ENCODE data around the gene SMAD9.

SMAD9 gene

GRCh38 chr13:36907821-36908220, 12.2 kb downstream of the SMAD9 start:
- Histone ChIP-seq H3K4me3 (ENCODE audit: low read length) (no peak overlapping the region), H3K27me3 (replicated peaks; ENCODE audit: control insufficient read depth, insufficient read depth, low read length) (no peaks in the 10 kb centered on the region), H3K36me3 (ENCODE audit: control insufficient read depth, insufficient read depth, low read length, severe bottlenecking) (no peaks in the 10 kb centered on the region), H3K9me3 (ENCODE audit: control insufficient read depth, low read length) (no peaks in the 10 kb centered on the region), H3K9ac (ENCODE audit: low read length) (no peak overlapping the region), H3K4me1 (ENCODE audit: control insufficient read depth, insufficient read depth, low read length) (no peaks in the 10 kb centered on the region)
- DNase-seq (ENCODE audit: low read depth), result no peak

GRCh38 chr13:36907266-36907665, 12.8 kb downstream of the SMAD9 start:
- Histone ChIP-seq H3K36me3 (ENCODE audit: control insufficient read depth, insufficient read depth, low read length, severe bottlenecking) (no peaks in the 10 kb centered on the region), H3K4me1 (ENCODE audit: control insufficient read depth, insufficient read depth, low read length) (no peaks in the 10 kb centered on the region), H3K27me3 (replicated peaks; ENCODE audit: control insufficient read depth, insufficient read depth, low read length) (no peaks in the 10 kb centered on the region), H3K4me3 (ENCODE audit: low read length) (no peak overlapping the region), H3K9me3 (ENCODE audit: control insufficient read depth, low read length) (no peaks in the 10 kb centered on the region), H3K9ac (ENCODE audit: low read length) (no peak overlapping the region)
- no peak for DNase-seq (ENCODE audit: low read depth)

GRCh38 chr13:36905944-36906343, 14.1 kb downstream of the SMAD9 start:
- Histone ChIP-seq H3K27me3 (replicated peaks; ENCODE audit: control insufficient read depth, insufficient read depth, low read length) (no peaks in the 10 kb centered on the region), H3K9ac (ENCODE audit: low read length) (no peak overlapping the region), H3K4me3 (ENCODE audit: low read length) (no peak overlapping the region), H3K4me1 (ENCODE audit: control insufficient read depth, insufficient read depth, low read length) (no peaks in the 10 kb centered on the region), H3K36me3 (ENCODE audit: control insufficient read depth, insufficient read depth, low read length, severe bottlenecking) (no peaks in the 10 kb centered on the region), H3K9me3 (ENCODE audit: control insufficient read depth, low read length) (no peaks in the 10 kb centered on the region)
- DNase-seq (ENCODE audit: low read depth), result no peak

GRCh38 chr13:36903925-36904595, 16.0 kb downstream of the SMAD9 start:
- no peak overlapping the region for H3K9ac ChIP-seq (ENCODE audit: low read length)
- H3K27me3 ChIP-seq (replicated peaks; ENCODE audit: control insufficient read depth, insufficient read depth, low read length), result no peaks in the 10 kb centered on the region
- H3K4me3 ChIP-seq (ENCODE audit: low read length), result no peak overlapping the region
- H3K36me3 ChIP-seq (ENCODE audit: control insufficient read depth, insufficient read depth, low read length, severe bottlenecking), result no peaks in the 10 kb centered on the region
- no peak for DNase-seq (ENCODE audit: low read depth)
- H3K9me3 ChIP-seq (ENCODE audit: control insufficient read depth, low read length), result peaks cover 3% of the 10 kb centered on the region
- no peaks in the 10 kb centered on the region for H3K4me1 ChIP-seq (ENCODE audit: control insufficient read depth, insufficient read depth, low read length)

- DNase-seq (ENCODE audit: low read depth), result no peak
Observed at GRCh38 chr13:36897054-36897616, 22.9 kb downstream of the SMAD9 start.

GRCh38 chr13:36891752-36892151, 28.3 kb downstream of the SMAD9 start:
- H3K4me1 ChIP-seq (ENCODE audit: control insufficient read depth, insufficient read depth, low read length), result no peaks in the 10 kb centered on the region
- H3K9me3 ChIP-seq (ENCODE audit: control insufficient read depth, low read length), result no peaks in the 10 kb centered on the region
- no peaks in the 10 kb centered on the region for H3K27me3 ChIP-seq (replicated peaks; ENCODE audit: control insufficient read depth, insufficient read depth, low read length)
- no peaks in the 10 kb centered on the region for H3K36me3 ChIP-seq (ENCODE audit: control insufficient read depth, insufficient read depth, low read length, severe bottlenecking)
- H3K9ac ChIP-seq (ENCODE audit: low read length), result no peak overlapping the region
- no peak overlapping the region for H3K4me3 ChIP-seq (ENCODE audit: low read length)
- DNase-seq (ENCODE audit: low read depth), result peak; percentile 79

More at GRCh38 chr13:36897054-36897616, 22.9 kb downstream of the SMAD9 start:
- Histone ChIP-seq H3K9me3 (ENCODE audit: control insufficient read depth, low read length) (peaks cover 5% of the 10 kb centered on the region), H3K4me3 (ENCODE audit: low read length) (no peak overlapping the region), H3K36me3 (ENCODE audit: control insufficient read depth, insufficient read depth, low read length, severe bottlenecking) (no peaks in the 10 kb centered on the region), H3K4me1 (ENCODE audit: control insufficient read depth, insufficient read depth, low read length) (no peaks in the 10 kb centered on the region), H3K27me3 (replicated peaks; ENCODE audit: control insufficient read depth, insufficient read depth, low read length) (no peaks in the 10 kb centered on the region), H3K9ac (ENCODE audit: low read length) (no peak overlapping the region)

GRCh38 chr13:36888645-36889044, 31.4 kb downstream of the SMAD9 start:
- Histone ChIP-seq H3K27me3 (replicated peaks; ENCODE audit: control insufficient read depth, insufficient read depth, low read length) (no peaks in the 10 kb centered on the region), H3K4me1 (ENCODE audit: control insufficient read depth, insufficient read depth, low read length) (no peaks in the 10 kb centered on the region), H3K9me3 (ENCODE audit: control insufficient read depth, low read length) (no peaks in the 10 kb centered on the region), H3K36me3 (ENCODE audit: control insufficient read depth, insufficient read depth, low read length, severe bottlenecking) (no peaks in the 10 kb centered on the region), H3K9ac (ENCODE audit: low read length) (no peak overlapping the region), H3K4me3 (ENCODE audit: low read length) (no peak overlapping the region)
- DNase-seq (ENCODE audit: low read depth), result no peak

- H3K9me3 ChIP-seq (ENCODE audit: control insufficient read depth, low read length), result no peaks in the 10 kb centered on the region
- no peak for DNase-seq (ENCODE audit: low read depth)
- no peak overlapping the region for H3K9ac ChIP-seq (ENCODE audit: low read length)
- H3K4me3 ChIP-seq (ENCODE audit: low read length), result no peak overlapping the region
- H3K4me1 ChIP-seq (ENCODE audit: control insufficient read depth, insufficient read depth, low read length), result peaks cover 2% of the 10 kb centered on the region
- no peaks in the 10 kb centered on the region for H3K27me3 ChIP-seq (replicated peaks; ENCODE audit: control insufficient read depth, insufficient read depth, low read length)
- no peaks in the 10 kb centered on the region for H3K36me3 ChIP-seq (ENCODE audit: control insufficient read depth, insufficient read depth, low read length, severe bottlenecking)
Observed at GRCh38 chr13:36887758-36888521, 32.1 kb downstream of the SMAD9 start.

- H3K27me3 ChIP-seq (replicated peaks; ENCODE audit: control insufficient read depth, insufficient read depth, low read length), result no peaks in the 10 kb centered on the region
- peaks cover 4% of the 10 kb centered on the region for H3K4me1 ChIP-seq (ENCODE audit: control insufficient read depth, insufficient read depth, low read length)
- H3K9me3 ChIP-seq (ENCODE audit: control insufficient read depth, low read length), result no peaks in the 10 kb centered on the region
- no peak for DNase-seq (ENCODE audit: low read depth)
- H3K4me3 ChIP-seq (ENCODE audit: low read length), result no peak overlapping the region
- no peak overlapping the region for H3K9ac ChIP-seq (ENCODE audit: low read length)
- H3K36me3 ChIP-seq (ENCODE audit: control insufficient read depth, insufficient read depth, low read length, severe bottlenecking), result no peaks in the 10 kb centered on the region
Observed at GRCh38 chr13:36885901-36886300, 34.1 kb downstream of the SMAD9 start.

GRCh38 chr13:36884235-36884634, 35.8 kb downstream of the SMAD9 start:
- no peak overlapping the region for H3K9ac ChIP-seq (ENCODE audit: low read length)
- H3K9me3 ChIP-seq (ENCODE audit: control insufficient read depth, low read length), result no peaks in the 10 kb centered on the region
- peaks cover 6% of the 10 kb centered on the region for H3K4me1 ChIP-seq (ENCODE audit: control insufficient read depth, insufficient read depth, low read length)
- peaks cover 3% of the 10 kb centered on the region for H3K36me3 ChIP-seq (ENCODE audit: control insufficient read depth, insufficient read depth, low read length, severe bottlenecking)
- no peaks in the 10 kb centered on the region for H3K27me3 ChIP-seq (replicated peaks; ENCODE audit: control insufficient read depth, insufficient read depth, low read length)
- H3K4me3 ChIP-seq (ENCODE audit: low read length), result no peak overlapping the region
- no peak for DNase-seq (ENCODE audit: low read depth)

GRCh38 chr13:36883824-36884223, 36.2 kb downstream of the SMAD9 start:
- Histone ChIP-seq H3K27me3 (replicated peaks; ENCODE audit: control insufficient read depth, insufficient read depth, low read length) (no peaks in the 10 kb centered on the region), H3K9me3 (ENCODE audit: control insufficient read depth, low read length) (no peaks in the 10 kb centered on the region), H3K36me3 (ENCODE audit: control insufficient read depth, insufficient read depth, low read length, severe bottlenecking) (peaks cover 7% of the 10 kb centered on the region), H3K4me1 (ENCODE audit: control insufficient read depth, insufficient read depth, low read length) (peaks cover 6% of the 10 kb centered on the region), H3K4me3 (ENCODE audit: low read length) (no peak overlapping the region), H3K9ac (ENCODE audit: low read length) (no peak overlapping the region)
- no peak for DNase-seq (ENCODE audit: low read depth)

All from adipocyte (in vitro differentiated cells).